Heart left ventricle (tissue), 16 donors: ENCODE measurements around the gene AADACL3. TPM values are rescaled to one million over a fixed set of nuclear protein-coding genes. Genes with fewer than 3 reads are reported as not detected.

ENCODE experiments used
- ATAC-seq, 4 donors: fragments of 200-7000 bp; cut with Tn5 transposase; one replicate each; pipeline ENCODE4 v1.9.1; 2020 to 2022; ENCODE audit warnings: moderate library complexity in 4 of 4, mild to moderate bottlenecking in 3 of 4, moderate number of reproducible peaks in 1 of 4
- DNase-seq, 5 donors: peaks; one replicate each; pipeline ENCODE4 v3.0.0-alpha.2; 2020
- H3K27ac ChIP-seq, 12 donors: fragments of 200-600 bp; sonication (generic) in 4 of 12; one replicate each; pipeline versions ENCODE4 v1.5.0 to v1.8.0; 2016 to 2022; ENCODE audit warnings: mild to moderate bottlenecking in 2 of 12
- H3K27me3 ChIP-seq, 9 donors: fragments of 200-600 bp; sonication (generic) in 2 of 9; one replicate each; pipeline versions ENCODE4 v1.5.1 to v1.8.0; 2016 to 2022; ENCODE audit warnings: mild to moderate bottlenecking in 3 of 9
- H3K36me3 ChIP-seq, 9 donors: fragments of 200-600 bp; sonication (generic) in 2 of 9; one replicate each; pipeline versions ENCODE4 v1.5.0 to v1.8.0; 2018 to 2022; ENCODE audit warnings: mild to moderate bottlenecking in 2 of 9
- H3K4me1 ChIP-seq, 12 donors: fragments of 200-600 bp; sonication (generic) in 4 of 12; one replicate each; pipeline versions ENCODE4 v1.5.0 to v1.8.0; 2016 to 2022; ENCODE audit warnings: mild to moderate bottlenecking in 3 of 12
- H3K4me3 ChIP-seq, 12 donors: fragments of 200-600 bp; sonication (generic) in 4 of 12; one replicate each; pipeline versions ENCODE4 v1.5.0 to v1.8.0; 2017 to 2022; ENCODE audit warnings: mild to moderate bottlenecking in 9 of 12, moderate library complexity in 4 of 12
- H3K9me3 ChIP-seq, 12 donors: fragments of 200-600 bp; sonication (generic) in 4 of 12; one replicate each; pipeline versions ENCODE4 v1.5.0 to v1.8.0; 2016 to 2022; ENCODE audit warnings: mild to moderate bottlenecking in 1 of 12
- POLR2A ChIP-seq, 2 donors: fragments of 450-650 bp; IDR thresholded peaks; one replicate each; pipeline ENCODE4 v1.6.1; 2017; ENCODE audit warnings: antibody characterized with exemption in 2 of 2, mild to moderate bottlenecking in 2 of 2, moderate library complexity in 2 of 2
- WGBS, 4 donors: extraction: QIAGEN DNeasy Blood & Tissue Kit in 2 of 4; methylation state at CpG; one replicate each; pipeline versions ENCODE4 v1.1.5 to v1.1.7; 2013 to 2018; 5-methylcytosine and 5-hydroxymethylcytosine counted together
- intact Hi-C, 10 donors: fragments of 100-400 bp; cut with DNase I; formaldehyde crosslinking; loops; one replicate each; pipeline versions ENCODE4 v1.11.1 to v1.14.2; 2022
- polyA plus RNA-seq, 2 donors: library from polyadenylated mRNA; stranded (reverse); fragments of 200-250 nt; gene quantifications; one replicate each; pipeline ENCODE4 v1.2.3, GENCODE V29; 2013
- total RNA-seq, 9 donors: library from RNA; depleted of rRNA in 2 of 9; stranded (reverse); fragments of >200 nt in 2 of 9; fragmentation: NEBNext Ultra II Directional in 3 of 9; extraction: Animal tissue kit (Norgen Biotek cat#: 25700) in 3 of 9; gene quantifications; one replicate each; pipeline versions ENCODE4 v1.1.0 to v1.2.4, GENCODE V29; 2016 to 2023
- TF ChIP-seq, protein P1 (sequence below), 12 donors: fragments of 200-600 bp; sonication (generic) in 4 of 12; IDR thresholded peaks; one replicate each; pipeline versions ENCODE4 v1.5.0 to v1.8.0; 2018 to 2022; ENCODE audit warnings: antibody characterized with exemption in 12 of 12, mild to moderate bottlenecking in 5 of 12
- donor health status: ischemic (EF 13 %, LVEDD 7.1; RV severe dilation, severe dysfunction).
- donor health status: healthy with polysubstance abuse.
- donor health status: DM: no; HTN: yes; CAD: no.
- donor health status: DM: no; HTN: no; CAD: no.
- donor health status: ischemic (EF 25% LVEDD 6.9; RV normal size, moderate dysfunction).
- donor health status: ischemic (EF 25% LVEDD 5.7; RV mildly dilated, moderate dysfunction).
- donor health status: healthy.
- donor health status: DM: yes; HTN: yes; CAD: no.
- donor health status: ischemic (EF 35%, LVEDD 5.7; RV mildly dilated, moderate dysfunction).
- donor health status: nonischemic (EF 11% LVEDD 7.7; RV severe dilation, severe dysfunction).
- donor health status: DM: yes; HTN: yes; CAD: no.
- donor health status: PGD.
- donor health status: ischemic (EF 29% LVEDD 5.4; RV normal size, mild dysfunction).
- donor health status: nonischemic (EF 23%, LVEDD 6.1; RV moderate dilation, normal function).

AADACL3 gene
- total and polyA plus RNA-seq, 11 donors, result not detected

DNA sequence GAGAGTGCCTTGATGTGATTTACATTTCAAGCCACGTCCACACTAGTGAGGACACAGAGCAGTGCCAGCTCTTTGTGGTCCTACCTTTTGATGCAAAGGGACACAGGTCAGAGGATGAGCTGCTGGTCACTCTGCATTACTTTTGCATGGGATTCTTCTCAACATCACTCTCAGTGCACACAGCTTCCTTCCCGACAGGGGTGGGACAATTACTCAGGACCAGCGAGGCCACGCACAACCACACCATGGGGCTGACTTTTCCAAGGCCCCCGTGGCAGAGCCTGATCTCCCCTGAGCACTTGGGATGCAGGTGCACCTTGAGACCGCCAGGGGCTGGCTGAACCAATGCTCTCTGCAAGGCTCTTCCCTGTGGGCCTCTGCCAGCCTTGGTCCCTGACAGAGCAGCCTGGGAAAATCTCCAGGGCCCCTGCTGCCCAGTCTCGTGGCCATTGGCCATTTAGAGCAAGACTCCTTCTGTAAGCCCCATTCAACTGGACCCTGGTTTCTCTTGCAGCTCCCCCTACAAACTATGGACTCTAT lies 44.4 kb downstream of the AADACL3 start:
- ATAC-seq (no peak), DNase-seq (no peak)
- WGBS, 4 donors, result 55 to 68% (median 63%) methylated on average over 5 to 7 of the region's 7 CpGs
- intact Hi-C loops, result no loop called here
- Histone ChIP-seq H3K4me1 (no peaks in the 10 kb centered on the region), H3K27me3 (peaks cover 0 to 33% (median 9%) of the 10 kb centered on the region in 9 donors), H3K36me3 (no peaks in the 10 kb centered on the region), H3K4me3 (no peak overlapping the region), H3K27ac (no peak overlapping the region), H3K9me3 (no peaks in the 10 kb centered on the region)
- TF ChIP-seq POLR2A (IDR thresholded peaks at IDR 0.05), result no peak
- TF ChIP-seq, protein P1, sequence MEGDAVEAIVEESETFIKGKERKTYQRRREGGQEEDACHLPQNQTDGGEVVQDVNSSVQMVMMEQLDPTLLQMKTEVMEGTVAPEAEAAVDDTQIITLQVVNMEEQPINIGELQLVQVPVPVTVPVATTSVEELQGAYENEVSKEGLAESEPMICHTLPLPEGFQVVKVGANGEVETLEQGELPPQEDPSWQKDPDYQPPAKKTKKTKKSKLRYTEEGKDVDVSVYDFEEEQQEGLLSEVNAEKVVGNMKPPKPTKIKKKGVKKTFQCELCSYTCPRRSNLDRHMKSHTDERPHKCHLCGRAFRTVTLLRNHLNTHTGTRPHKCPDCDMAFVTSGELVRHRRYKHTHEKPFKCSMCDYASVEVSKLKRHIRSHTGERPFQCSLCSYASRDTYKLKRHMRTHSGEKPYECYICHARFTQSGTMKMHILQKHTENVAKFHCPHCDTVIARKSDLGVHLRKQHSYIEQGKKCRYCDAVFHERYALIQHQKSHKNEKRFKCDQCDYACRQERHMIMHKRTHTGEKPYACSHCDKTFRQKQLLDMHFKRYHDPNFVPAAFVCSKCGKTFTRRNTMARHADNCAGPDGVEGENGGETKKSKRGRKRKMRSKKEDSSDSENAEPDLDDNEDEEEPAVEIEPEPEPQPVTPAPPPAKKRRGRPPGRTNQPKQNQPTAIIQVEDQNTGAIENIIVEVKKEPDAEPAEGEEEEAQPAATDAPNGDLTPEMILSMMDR (IDR thresholded peaks at IDR 0.05), result no peak

DNA sequence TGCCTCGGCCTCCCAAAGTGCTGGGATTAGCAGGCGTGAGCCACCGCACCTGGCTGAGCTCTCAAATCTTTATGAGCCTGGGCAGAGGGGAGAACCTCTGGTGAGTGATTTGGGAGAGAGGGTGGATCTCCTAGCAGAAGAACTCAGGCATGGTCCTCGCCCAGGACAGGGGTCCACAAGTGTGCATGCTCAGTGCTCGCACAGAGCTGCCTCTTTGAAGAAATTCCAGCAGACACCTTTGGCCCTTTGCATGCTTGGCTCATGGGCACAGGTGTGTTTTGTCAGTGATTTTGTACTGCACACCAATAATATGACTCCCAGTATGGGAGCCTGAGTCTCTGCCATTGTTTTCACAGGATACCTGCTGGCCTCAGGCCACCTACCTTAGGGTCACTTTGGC lies 45.9 kb downstream of the AADACL3 start:
- H3K27ac ChIP-seq, result no peak overlapping the region

DNA sequence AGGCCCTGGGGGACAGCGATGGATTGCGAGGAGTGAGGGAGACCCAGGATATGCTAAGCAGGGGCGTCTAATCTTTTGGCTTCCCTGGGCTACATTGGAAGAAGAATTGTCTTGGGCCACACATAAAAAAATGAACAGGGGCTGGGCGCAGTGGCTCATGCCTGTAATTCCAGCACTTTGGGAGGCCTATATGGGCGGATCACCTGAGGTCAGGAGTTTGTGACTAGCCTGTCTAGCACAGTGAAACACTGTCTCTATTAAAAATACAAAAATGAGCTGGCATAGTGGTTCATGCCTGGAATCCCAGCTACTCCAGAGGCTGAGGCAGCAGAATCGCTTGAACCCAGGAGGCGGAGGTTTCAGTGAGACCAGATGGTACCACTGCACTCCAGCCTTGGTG lies 46.9 kb downstream of the AADACL3 start:
- Histone ChIP-seq H3K4me3 (no peak overlapping the region), H3K27me3 (peaks cover 0 to 30% (median 5%) of the 10 kb centered on the region in 9 donors), H3K36me3 (no peaks in the 10 kb centered on the region), H3K9me3 (peaks cover 0 to 3% (median 0%) of the 10 kb centered on the region in 12 donors), H3K4me1 (no peaks in the 10 kb centered on the region), H3K27ac (no peak overlapping the region)
- 74 to 82% (median 79%) methylated on average over 7 of the region's 7 CpGs for WGBS, 4 donors
- no peak for TF ChIP-seq POLR2A (IDR thresholded peaks at IDR 0.05)
- TF ChIP-seq, protein P1 (IDR thresholded peaks at IDR 0.05), result no peak
- intact Hi-C loops, result no loop called here
- no peak for ATAC-seq
- no peak for DNase-seq

More for the DNA sequence above, 45.9 kb downstream of the AADACL3 start:
- ATAC-seq (no peak), DNase-seq (no peak)
- peaks cover 0 to 33% (median 5%) of the 10 kb centered on the region in 9 donors for H3K27me3 ChIP-seq
- H3K4me1 ChIP-seq, result no peaks in the 10 kb centered on the region
- peaks cover 0 to under 1% (median 0%) of the 10 kb centered on the region in 12 donors for H3K9me3 ChIP-seq
- TF ChIP-seq, protein P1 (IDR thresholded peaks at IDR 0.05), result no peak
- TF ChIP-seq POLR2A (IDR thresholded peaks at IDR 0.05), result no peak
- intact Hi-C loops, result no loop called here
- 79 to 88% (median 83%) methylated on average over 5 of the region's 5 CpGs for WGBS, 4 donors
- H3K4me3 ChIP-seq, result no peak overlapping the region
- H3K36me3 ChIP-seq, result no peaks in the 10 kb centered on the region

DNA sequence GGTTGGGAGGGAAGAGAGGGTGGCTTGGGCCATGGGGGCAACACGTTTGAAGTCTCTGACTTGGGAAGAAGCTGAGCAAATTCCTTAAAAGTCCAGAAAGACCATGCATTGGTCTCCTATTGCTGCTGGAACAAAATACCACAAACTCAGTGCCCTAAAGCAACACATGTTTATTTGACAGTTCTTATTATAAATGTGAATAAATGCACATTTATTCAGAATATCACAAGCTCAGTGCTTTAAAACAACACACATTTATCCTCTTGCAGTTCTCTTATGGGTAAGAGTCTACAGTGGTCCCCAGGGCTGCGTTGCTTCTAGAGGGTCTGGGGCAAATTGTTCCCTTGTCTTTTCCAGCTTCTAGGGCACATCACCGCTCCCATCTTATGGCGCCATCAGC lies 47.6 kb downstream of the AADACL3 start:
- no peaks in the 10 kb centered on the region for H3K4me1 ChIP-seq
- H3K27me3 ChIP-seq, result peaks cover 0 to 31% (median 5%) of the 10 kb centered on the region in 9 donors
- peaks cover 0 to 3% (median 0%) of the 10 kb centered on the region in 12 donors for H3K9me3 ChIP-seq
- DNase-seq, result no peak
- no peak for TF ChIP-seq POLR2A (IDR thresholded peaks at IDR 0.05)
- no peaks in the 10 kb centered on the region for H3K36me3 ChIP-seq
- H3K27ac ChIP-seq, result no peak overlapping the region
- 70 to 75% (median 73%) methylated on average over 4 of the region's 4 CpGs for whole genome bisulfite sequencing, 4 donors
- no peak overlapping the region for H3K4me3 ChIP-seq
- no peak for ATAC-seq
- intact Hi-C loops, result no loop called here

- Histone ChIP-seq H3K27me3 (peaks cover 0 to 33% (median 4%) of the 10 kb centered on the region in 9 donors), H3K4me3 (no peak overlapping the region), H3K27ac (no peak overlapping the region), H3K4me1 (no peaks in the 10 kb centered on the region), H3K36me3 (no peaks in the 10 kb centered on the region), H3K9me3 (peaks cover 0 to 3% (median 0%) of the 10 kb centered on the region in 12 donors)
- no peak for DNase-seq
- intact Hi-C loops, result no loop called here
- WGBS, 4 donors, result 56 to 62% (median 61%) methylated on average over 5 of the region's 5 CpGs
- TF ChIP-seq POLR2A (IDR thresholded peaks at IDR 0.05), result no peak
- TF ChIP-seq, protein P1 (IDR thresholded peaks at IDR 0.05), result no peak
- ATAC-seq, result no peak
These were observed 48.1 kb downstream of the AADACL3 start for GRCh38 chr1:12764016-12764415.
